HUES64 (cell line): ENCODE data around the gene SPOPL.

Source experiments
- H3K27ac ChIP-seq: 2 replicates; pipeline ENCODE4 v1.7.0; 2013; ENCODE audit warnings: low read depth, low read length, inconsistent platforms
- H3K27me3 ChIP-seq: 2 replicates; pipeline ENCODE4 v1.6.1; 2013; ENCODE audit warnings: mild to moderate bottlenecking, low read length; ENCODE audit not compliant: insufficient read depth
- H3K36me3 ChIP-seq: 2 replicates; pipeline ENCODE4 v1.6.1; 2013; ENCODE audit warnings: mild to moderate bottlenecking, low read length; ENCODE audit not compliant: insufficient read depth
- H3K4me1 ChIP-seq: 2 replicates; pipeline ENCODE4 v1.6.1; 2013; ENCODE audit warnings: mild to moderate bottlenecking, low read length, moderate library complexity; ENCODE audit not compliant: insufficient read depth
- H3K4me3 ChIP-seq: 2 replicates; pipeline ENCODE4 v1.5.1; 2013; ENCODE audit warnings: mild to moderate bottlenecking, low read length, moderate library complexity
- H3K9ac ChIP-seq: 2 replicates; pipeline ENCODE4 v1.6.1; 2013; ENCODE audit warnings: mild to moderate bottlenecking, low read depth, low read length
- H3K9me3 ChIP-seq: 2 replicates; pipeline ENCODE4 v1.6.1; 2013; ENCODE audit warnings: low read depth, low read length; ENCODE audit not compliant: insufficient read depth
- WGBS: fragments of 150-250, 120-280 bp; methylation state at CpG from one replicate; pipeline ENCODE4 v1.1.7; 2013; ENCODE audit warnings: missing lambda C conversion rate; 5-methylcytosine and 5-hydroxymethylcytosine counted together

SPOPL gene

GRCh38 chr2:138495384-138495783, 6.2 kb upstream of the SPOPL start:
- 94% methylated on average over 2 of the region's 2 CpGs for WGBS
- Histone ChIP-seq H3K27ac (no peak overlapping the region), H3K36me3 (no peaks in the 10 kb centered on the region), H3K4me1 (peaks cover 6% of the 10 kb centered on the region; the same call in 1 of the 2 replicates), H3K9ac (no peak overlapping the region), H3K4me3 (no peak overlapping the region), H3K27me3 (no peaks in the 10 kb centered on the region), H3K9me3 (no peaks in the 10 kb centered on the region)

GRCh38 chr2:138496096-138496651, 5.4 kb upstream of the SPOPL start:
- Histone ChIP-seq H3K4me1 (peaks cover 9% of the 10 kb centered on the region; the same call in 1 of the 2 replicates), H3K4me3 (no peak overlapping the region), H3K36me3 (no peaks in the 10 kb centered on the region), H3K27ac (no peak overlapping the region), H3K9me3 (no peaks in the 10 kb centered on the region), H3K9ac (no peak overlapping the region), H3K27me3 (no peaks in the 10 kb centered on the region)
- 95% methylated on average over 4 of the region's 4 CpGs for WGBS

- Histone ChIP-seq H3K4me1 (peaks cover 9% of the 10 kb centered on the region; the same call in 1 of the 2 replicates), H3K27me3 (no peaks in the 10 kb centered on the region), H3K4me3 (no peak overlapping the region), H3K36me3 (no peaks in the 10 kb centered on the region), H3K27ac (no peak overlapping the region), H3K9me3 (no peaks in the 10 kb centered on the region), H3K9ac (no peak overlapping the region)
- WGBS, result 95% methylated on average over 4 of the region's 4 CpGs
Measured at GRCh38 chr2:138497294-138497693, 4.3 kb upstream of the SPOPL start.

DNA sequence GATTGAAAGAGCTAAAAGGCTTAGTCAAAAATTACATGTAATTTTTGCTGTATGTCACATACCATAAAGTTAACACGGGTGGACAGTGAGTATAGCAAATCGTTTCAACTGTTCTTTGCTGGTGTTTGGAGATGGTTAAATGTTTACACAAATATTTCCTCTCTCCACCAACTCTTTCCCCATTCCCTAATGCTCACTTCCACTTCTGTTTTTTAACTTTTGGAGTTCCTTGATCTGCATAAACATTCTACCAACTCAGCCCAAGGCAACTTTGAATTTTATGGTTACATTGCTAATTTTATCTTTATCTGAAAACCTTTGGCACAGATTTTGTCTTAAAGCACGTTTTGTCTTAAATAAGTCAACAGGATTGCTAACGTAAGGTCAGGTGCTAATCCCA, 1.9 kb upstream of the SPOPL start:
- no peak overlapping the region for H3K9ac ChIP-seq
- H3K27ac ChIP-seq, result no peak overlapping the region
- no peaks in the 10 kb centered on the region for H3K9me3 ChIP-seq
- 92% methylated on average over 2 of the region's 4 CpGs for WGBS
- H3K27me3 ChIP-seq, result no peaks in the 10 kb centered on the region
- H3K4me1 ChIP-seq, result peaks cover 20% of the 10 kb centered on the region
- no peak overlapping the region for H3K4me3 ChIP-seq
- no peaks in the 10 kb centered on the region for H3K36me3 ChIP-seq

- H3K27ac ChIP-seq, result peak overlapping the region; percentile 91
- peak overlapping the region; percentile 91 for H3K9ac ChIP-seq
- H3K27me3 ChIP-seq, result no peaks in the 10 kb centered on the region
- H3K4me1 ChIP-seq, result peaks cover 23% of the 10 kb centered on the region
- peak overlapping the region; percentile 92 for H3K4me3 ChIP-seq
- WGBS, result 60% methylated on average over 20 of the region's 20 CpGs
- no peaks in the 10 kb centered on the region for H3K36me3 ChIP-seq
- no peaks in the 10 kb centered on the region for H3K9me3 ChIP-seq
Measured at GRCh38 chr2:138500592-138501424, 762 bp upstream of the SPOPL start.

DNA sequence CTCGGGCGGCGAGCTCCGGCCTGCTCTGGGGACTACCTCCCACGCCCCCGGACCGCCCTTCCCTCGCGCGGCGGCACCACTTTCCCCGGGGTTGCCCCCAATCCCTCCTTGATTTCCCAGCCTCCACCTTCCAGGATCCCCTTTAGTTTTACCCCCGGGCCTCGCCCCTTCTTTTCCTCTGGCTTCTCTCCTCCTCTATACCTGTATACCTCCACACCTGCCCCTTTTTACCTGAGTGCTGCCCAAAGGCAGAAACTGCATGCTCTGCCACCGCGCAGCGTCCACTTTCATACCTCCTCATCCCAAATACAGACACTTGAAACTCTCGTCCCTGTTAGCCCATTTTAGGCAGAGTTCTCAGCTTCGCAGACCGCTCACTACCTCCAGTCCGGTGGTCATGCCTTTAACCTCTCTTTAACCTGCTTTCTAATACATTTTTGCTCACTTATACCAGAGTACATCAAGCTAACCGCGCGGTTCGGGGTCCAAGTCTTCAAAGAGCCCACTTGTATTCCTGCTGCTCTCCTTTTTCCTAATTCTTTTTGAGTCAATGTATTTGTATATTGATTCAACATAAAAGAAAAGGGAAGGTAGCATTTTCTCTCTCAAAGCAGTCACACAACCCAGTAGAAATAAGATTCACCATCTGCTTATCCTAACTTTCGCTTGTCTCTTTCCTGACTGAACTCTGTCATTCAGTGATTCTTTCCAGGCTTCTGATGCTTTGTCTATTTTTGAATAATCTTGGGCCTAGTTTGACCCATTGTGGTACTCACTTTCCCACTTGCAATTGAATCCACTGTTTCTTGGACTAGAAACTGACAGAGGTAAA, 901 bp downstream of the SPOPL start:
- Histone ChIP-seq H3K4me3 (peak overlapping the region; percentile 92), H3K27me3 (no peaks in the 10 kb centered on the region), H3K4me1 (peaks cover 28% of the 10 kb centered on the region), H3K9me3 (no peaks in the 10 kb centered on the region), H3K36me3 (no peaks in the 10 kb centered on the region), H3K9ac (peak overlapping the region; percentile 87), H3K27ac (peak overlapping the region; percentile 85)
- WGBS, result 2% methylated on average over 26 of the region's 26 CpGs

DNA sequence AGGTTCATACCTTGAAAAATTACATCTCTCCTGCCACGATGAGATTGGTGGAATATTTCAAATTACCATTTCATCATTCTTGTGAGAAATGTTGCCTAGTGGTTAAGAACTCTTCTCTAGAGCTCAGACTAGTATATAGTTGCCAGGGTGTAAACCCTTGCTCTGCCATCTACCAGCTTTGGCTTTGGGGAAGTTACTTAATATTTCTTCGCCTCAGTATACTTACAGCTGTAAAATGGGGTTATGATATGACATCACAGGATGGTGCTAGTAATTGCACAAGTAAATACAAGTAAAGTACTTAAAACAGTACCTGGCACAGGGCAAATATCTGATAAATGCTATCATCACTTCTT, 1.5 kb downstream of the SPOPL start:
- H3K36me3 ChIP-seq, result no peaks in the 10 kb centered on the region
- peaks cover 28% of the 10 kb centered on the region for H3K4me1 ChIP-seq
- no peak overlapping the region for H3K27ac ChIP-seq
- H3K4me3 ChIP-seq, result peak overlapping the region; percentile 92
- 100% methylated on average over 1 of the region's 2 CpGs for WGBS
- H3K27me3 ChIP-seq, result no peaks in the 10 kb centered on the region
- H3K9me3 ChIP-seq, result no peaks in the 10 kb centered on the region
- peak overlapping the region; percentile 87; the same call in 1 of the 2 replicates for H3K9ac ChIP-seq

GRCh38 chr2:138503652-138504051, 2.1 kb downstream of the SPOPL start:
- Histone ChIP-seq H3K4me3 (peak overlapping the region; percentile 92), H3K27ac (no peak overlapping the region), H3K9me3 (no peaks in the 10 kb centered on the region), H3K9ac (no peak overlapping the region), H3K27me3 (no peaks in the 10 kb centered on the region), H3K36me3 (no peaks in the 10 kb centered on the region), H3K4me1 (peaks cover 28% of the 10 kb centered on the region)
- 81% methylated on average over 3 of the region's 3 CpGs for WGBS

DNA sequence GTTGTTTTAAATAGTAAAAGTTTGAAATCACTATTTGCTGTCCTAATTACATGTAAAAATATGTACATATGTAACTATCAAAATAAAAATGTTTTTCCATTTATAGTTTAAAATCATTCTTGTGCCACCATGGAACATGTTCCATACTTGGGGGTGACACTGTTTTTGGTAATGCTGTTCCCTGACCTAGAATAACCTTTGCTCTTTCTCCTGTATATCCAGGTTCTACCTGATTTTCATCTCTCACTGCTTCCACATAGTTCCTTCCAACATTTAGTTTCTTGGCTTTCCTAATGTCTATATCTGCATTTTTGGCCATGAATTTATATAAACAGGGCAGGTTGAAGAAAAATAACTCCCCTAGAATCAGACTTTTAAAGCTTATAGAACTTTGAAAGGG, 2.5 kb downstream of the SPOPL start:
- H3K9ac ChIP-seq, result no peak overlapping the region
- H3K4me1 ChIP-seq, result peaks cover 28% of the 10 kb centered on the region
- no peaks in the 10 kb centered on the region for H3K36me3 ChIP-seq
- H3K27ac ChIP-seq, result no peak overlapping the region
- no peaks in the 10 kb centered on the region for H3K27me3 ChIP-seq
- no peaks in the 10 kb centered on the region for H3K9me3 ChIP-seq
- H3K4me3 ChIP-seq, result peak overlapping the region; percentile 92; the same call in 1 of the 2 replicates

DNA sequence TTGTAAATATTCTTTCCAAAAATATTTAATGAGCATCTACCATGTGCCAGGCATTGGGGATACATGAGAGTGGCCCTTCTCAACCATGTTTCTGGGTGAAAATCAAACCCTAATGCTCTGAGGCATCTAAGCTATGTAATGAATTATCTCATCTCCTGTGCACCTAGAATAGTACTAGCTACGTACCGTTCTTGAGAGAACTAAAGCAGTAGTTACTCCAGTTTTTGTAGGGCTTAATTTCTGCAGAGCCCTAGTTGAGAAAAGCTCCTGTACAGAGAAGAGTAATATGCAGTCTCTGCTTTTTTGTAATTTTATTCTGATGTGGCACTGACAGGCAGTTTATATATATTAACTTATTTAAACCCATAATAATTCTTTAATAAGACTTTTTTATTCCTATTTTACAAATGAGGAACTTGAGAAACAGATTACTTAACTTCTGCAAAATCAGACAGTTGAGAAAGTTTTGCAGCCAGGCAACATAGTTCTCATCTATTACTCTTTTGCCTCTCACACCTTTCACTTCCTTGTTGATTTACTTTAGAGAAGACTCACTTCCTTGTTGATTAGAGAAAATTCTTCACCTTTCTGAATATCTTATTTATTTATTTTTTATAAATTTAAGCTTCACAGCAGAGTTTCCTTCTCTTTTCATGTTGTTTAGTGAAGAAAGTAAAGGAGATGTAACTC, 3.1 kb downstream of the SPOPL start:
- Histone ChIP-seq H3K9ac (no peak overlapping the region), H3K36me3 (no peaks in the 10 kb centered on the region), H3K4me1 (peaks cover 28% of the 10 kb centered on the region), H3K9me3 (no peaks in the 10 kb centered on the region), H3K27ac (no peak overlapping the region), H3K4me3 (no peak overlapping the region), H3K27me3 (no peaks in the 10 kb centered on the region)
- 90% methylated on average over 2 of the region's 2 CpGs for WGBS

- no peak overlapping the region for H3K4me3 ChIP-seq
- H3K9me3 ChIP-seq, result no peaks in the 10 kb centered on the region
- no peaks in the 10 kb centered on the region for H3K36me3 ChIP-seq
- WGBS, result 82% methylated on average over 4 of the region's 4 CpGs
- H3K9ac ChIP-seq, result no peak overlapping the region
- H3K27me3 ChIP-seq, result no peaks in the 10 kb centered on the region
- H3K27ac ChIP-seq, result no peak overlapping the region
- H3K4me1 ChIP-seq, result peaks cover 24% of the 10 kb centered on the region
Measured at GRCh38 chr2:138507267-138507666, 5.7 kb downstream of the SPOPL start.
